RWPE2 (cell line): Measurements from ENCODE around the gene BEST1.

Experiments used
- ATAC-seq: fragments of 200-7000 bp; cut with Tn5 transposase; 3 replicates; pipeline ENCODE4 v1.9.1; 2021; ENCODE audit warnings: low read depth
- DNase-seq: peaks from one replicate; pipeline ENCODE4 v3.0.0-alpha.2; 2020; ENCODE audit warnings: low spot score
- H3K27ac ChIP-seq: fragments of 450-650 bp; 2 replicates; pipeline ENCODE4 v1.5.1; 2017; ENCODE audit warnings: mild to moderate bottlenecking; ENCODE audit not compliant: poor library complexity, severe bottlenecking
- H3K27me3 ChIP-seq: fragments of 250-450 bp; sonication (Bioruptor Pico); 2 replicates; pipeline ENCODE4 v1.5.1; 2021; ENCODE audit warnings: mild to moderate bottlenecking, moderate library complexity; ENCODE audit not compliant: insufficient read depth, poor library complexity, severe bottlenecking
- H3K36me3 ChIP-seq: fragments of 250-450 bp; sonication (Bioruptor Pico); 2 replicates; pipeline ENCODE4 v1.5.1; 2020; ENCODE audit warnings: low read depth, mild to moderate bottlenecking, moderate library complexity
- H3K4me1 ChIP-seq: fragments of 250-450 bp; sonication (Bioruptor Pico); 2 replicates; pipeline ENCODE4 v1.5.1; 2021; ENCODE audit warnings: mild to moderate bottlenecking, moderate library complexity; ENCODE audit not compliant: insufficient read depth, poor library complexity, severe bottlenecking
- H3K4me3 ChIP-seq: fragments of 250-450 bp; sonication (Bioruptor Pico); 2 replicates; pipeline ENCODE4 v1.5.1; 2021; ENCODE audit warnings: mild to moderate bottlenecking, moderate library complexity; ENCODE audit not compliant: severe bottlenecking
- H3K9me3 ChIP-seq: fragments of 250-450 bp; sonication (Bioruptor Pico); 2 replicates; pipeline ENCODE4 v1.5.1; 2021; ENCODE audit warnings: mild to moderate bottlenecking, moderate library complexity; ENCODE audit not compliant: severe bottlenecking
- CTCF ChIP-seq: fragments of 450-650 bp; IDR thresholded peaks from one replicate; pipeline ENCODE4 v1.5.1; 2017; ENCODE audit warnings: mild to moderate bottlenecking, moderate library complexity; ENCODE audit not compliant: poor library complexity, severe bottlenecking

The BEST1 gene

GRCh38 chr11:61905067-61905696, 45.0 kb upstream of the BEST1 start:
- no peak for TF ChIP-seq CTCF
- Histone ChIP-seq H3K27ac (no peak overlapping the region), H3K36me3 (no peaks in the 10 kb centered on the region), H3K9me3 (no peaks in the 10 kb centered on the region), H3K4me3 (no peak overlapping the region), H3K4me1 (no peaks in the 10 kb centered on the region), H3K27me3 (no peaks in the 10 kb centered on the region)
- DNase-seq = no peak
- no peak for ATAC-seq

- Histone ChIP-seq H3K27me3 (no peaks in the 10 kb centered on the region), H3K4me1 (no peaks in the 10 kb centered on the region), H3K36me3 (no peaks in the 10 kb centered on the region), H3K27ac (no peak overlapping the region), H3K9me3 (no peaks in the 10 kb centered on the region), H3K4me3 (no peak overlapping the region)
- DNase-seq (no peak), ATAC-seq (no peak; the same call in 2 of the 3 replicates)
- no peak for TF ChIP-seq CTCF
Measured at GRCh38 chr11:61905801-61906521, 44.2 kb upstream of the BEST1 start.

GRCh38 chr11:61906522-61906909, 43.6 kb upstream of the BEST1 start:
- Histone ChIP-seq H3K9me3 (no peaks in the 10 kb centered on the region), H3K4me1 (no peaks in the 10 kb centered on the region), H3K4me3 (no peak overlapping the region), H3K27me3 (no peaks in the 10 kb centered on the region), H3K27ac (no peak overlapping the region), H3K36me3 (no peaks in the 10 kb centered on the region)
- no peak for TF ChIP-seq CTCF
- DNase-seq = no peak
- ATAC-seq = no peak

- H3K4me3 ChIP-seq = no peak overlapping the region
- ATAC-seq = no peak
- no peaks in the 10 kb centered on the region for H3K9me3 ChIP-seq
- DNase-seq = no peak
- H3K4me1 ChIP-seq = no peaks in the 10 kb centered on the region
- no peaks in the 10 kb centered on the region for H3K36me3 ChIP-seq
- TF ChIP-seq CTCF = no peak
- no peak overlapping the region for H3K27ac ChIP-seq
- H3K27me3 ChIP-seq = no peaks in the 10 kb centered on the region
Measured at GRCh38 chr11:61907282-61907681, 42.9 kb upstream of the BEST1 start.
